ENCODE data around the gene USH1C. TPM values are rescaled to one million over a fixed set of nuclear protein-coding genes. Genes with fewer than 3 reads are reported as not detected.

USH1C gene
- total RNA-seq, 4 donors from 2014 or later: not detected

DNA sequence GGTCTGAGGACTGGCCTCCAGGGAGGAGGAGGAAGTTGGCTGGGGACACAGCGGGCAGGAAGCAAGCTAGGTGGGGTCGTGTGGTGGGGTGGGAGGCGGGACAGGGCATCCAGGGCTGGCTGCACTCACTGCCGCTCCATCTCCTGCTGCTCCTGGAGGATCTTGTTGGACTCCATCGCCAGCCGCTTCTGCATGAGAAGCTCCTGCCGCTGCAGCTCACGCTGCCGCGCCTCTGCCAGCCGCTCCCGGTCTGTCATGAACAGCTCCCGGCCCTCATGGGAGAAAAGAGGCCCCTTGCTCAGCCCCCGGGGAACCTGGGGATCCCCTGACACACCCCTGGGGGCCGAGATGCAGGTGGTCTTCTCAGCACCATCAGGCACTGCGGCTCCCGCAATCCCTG, 21.6 kb downstream of the USH1C start:
- 95% methylated on average over 12 of the region's 17 CpGs for WGBS
- TF ChIP-seq EP300 (IDR thresholded peaks at IDR 0.05): no peak
- TF ChIP-seq POLR2AphosphoS5 (IDR thresholded peaks at IDR 0.05): no peak
- no peak for TF ChIP-seq POLR2A (IDR thresholded peaks at IDR 0.05; ENCODE audit: low read depth)
- TF ChIP-seq, protein P1, sequence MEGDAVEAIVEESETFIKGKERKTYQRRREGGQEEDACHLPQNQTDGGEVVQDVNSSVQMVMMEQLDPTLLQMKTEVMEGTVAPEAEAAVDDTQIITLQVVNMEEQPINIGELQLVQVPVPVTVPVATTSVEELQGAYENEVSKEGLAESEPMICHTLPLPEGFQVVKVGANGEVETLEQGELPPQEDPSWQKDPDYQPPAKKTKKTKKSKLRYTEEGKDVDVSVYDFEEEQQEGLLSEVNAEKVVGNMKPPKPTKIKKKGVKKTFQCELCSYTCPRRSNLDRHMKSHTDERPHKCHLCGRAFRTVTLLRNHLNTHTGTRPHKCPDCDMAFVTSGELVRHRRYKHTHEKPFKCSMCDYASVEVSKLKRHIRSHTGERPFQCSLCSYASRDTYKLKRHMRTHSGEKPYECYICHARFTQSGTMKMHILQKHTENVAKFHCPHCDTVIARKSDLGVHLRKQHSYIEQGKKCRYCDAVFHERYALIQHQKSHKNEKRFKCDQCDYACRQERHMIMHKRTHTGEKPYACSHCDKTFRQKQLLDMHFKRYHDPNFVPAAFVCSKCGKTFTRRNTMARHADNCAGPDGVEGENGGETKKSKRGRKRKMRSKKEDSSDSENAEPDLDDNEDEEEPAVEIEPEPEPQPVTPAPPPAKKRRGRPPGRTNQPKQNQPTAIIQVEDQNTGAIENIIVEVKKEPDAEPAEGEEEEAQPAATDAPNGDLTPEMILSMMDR (IDR thresholded peaks at IDR 0.05): no peak
- H3K27ac ChIP-seq (replicated peaks in 1 of 4): no peak overlapping the region
- no peak overlapping the region for H3K4me3 ChIP-seq
- H3K27me3 ChIP-seq: peaks cover 0 to 4% (median 0%) of the 10 kb centered on the region in 4 donors
- intact Hi-C loops (cut with DNase I): no loop called here
- DNase-seq (ENCODE audit: extremely low spot score): no peak
- H3K4me1 ChIP-seq: no peaks in the 10 kb centered on the region
- no peaks in the 10 kb centered on the region for H3K9me3 ChIP-seq
- H3K36me3 ChIP-seq: no peaks in the 10 kb centered on the region

DNA sequence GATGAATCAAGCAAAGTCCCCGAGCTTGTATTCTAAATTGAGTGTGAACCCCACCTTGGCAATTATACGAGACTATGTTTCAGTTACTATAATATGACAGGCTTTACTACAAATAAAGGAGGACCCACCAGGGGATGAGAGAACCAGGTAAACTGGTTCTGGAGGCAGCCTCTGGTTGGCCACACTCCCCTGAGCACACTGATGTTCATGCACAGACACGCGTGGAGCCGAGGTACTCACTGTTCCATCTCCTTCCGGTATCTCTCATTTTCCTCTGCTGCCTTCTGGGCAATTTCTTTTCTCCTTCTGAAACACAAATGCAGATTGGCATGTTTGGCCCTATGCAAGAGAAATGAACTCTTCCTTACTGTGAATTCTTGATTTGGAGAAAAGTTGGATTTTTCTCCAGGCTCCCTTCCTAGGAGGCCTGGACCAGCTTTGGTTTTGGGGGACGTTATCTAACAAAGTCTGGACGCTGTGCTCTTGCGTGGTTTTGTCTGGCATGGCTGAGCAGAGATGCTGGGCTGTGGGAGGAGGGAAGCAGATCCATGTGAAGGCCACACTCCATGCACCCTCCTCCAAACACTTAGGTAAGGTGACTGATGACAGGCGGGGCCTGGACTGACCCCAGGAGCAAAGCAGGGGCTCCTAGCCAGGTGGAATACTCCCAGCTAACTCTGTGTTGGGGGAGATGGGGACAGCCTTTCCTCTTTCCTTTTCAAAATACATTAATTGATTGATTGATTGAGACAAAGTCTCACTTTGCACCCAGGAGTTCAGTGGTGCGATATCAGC, 22.9 kb downstream of the USH1C start:
- no peaks in the 10 kb centered on the region for H3K9me3 ChIP-seq
- intact Hi-C loops (cut with DNase I): no loop called here
- WGBS: 89% methylated on average over 11 of the region's 11 CpGs

DNA sequence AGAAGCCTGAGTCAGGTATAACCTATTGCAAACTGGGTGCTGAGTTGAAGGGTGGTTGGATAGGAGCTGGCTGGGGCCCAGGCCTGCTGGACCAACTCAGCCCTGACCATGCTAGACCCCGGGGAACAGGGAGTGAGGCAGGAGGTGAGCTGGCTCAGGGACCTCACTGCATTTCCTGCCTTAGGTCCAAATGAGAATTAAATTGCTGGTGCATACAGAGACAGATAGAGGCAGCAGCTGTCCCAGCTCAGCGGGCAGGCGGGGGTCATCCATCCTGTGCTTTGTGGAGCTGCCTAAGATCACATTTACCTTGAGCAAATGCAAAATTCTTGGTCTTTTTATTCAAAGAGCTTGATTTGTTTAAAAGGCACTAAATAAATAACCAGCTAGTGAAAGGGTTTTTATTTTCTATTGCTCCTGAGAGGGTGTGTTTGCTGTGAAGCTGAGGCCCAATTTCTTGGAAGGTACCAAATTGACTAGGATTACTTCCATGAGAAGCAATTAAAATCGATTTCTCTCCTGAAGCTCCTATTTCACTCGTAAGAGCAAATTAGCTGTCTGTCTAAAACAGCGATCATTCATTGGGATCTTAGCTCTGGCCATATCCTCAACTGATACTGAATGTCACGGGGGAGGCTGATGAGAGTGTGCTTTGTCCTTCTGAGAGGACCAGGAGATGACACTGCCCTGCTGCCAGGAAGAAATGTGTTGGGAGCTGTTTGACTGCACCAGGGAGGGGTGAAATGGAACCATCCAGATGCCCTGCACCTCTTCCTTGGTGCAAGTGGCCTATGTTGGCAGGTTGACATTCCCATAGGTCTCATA, 24.9 kb downstream of the USH1C start:
- no peak for DNase-seq (ENCODE audit: extremely low spot score)
- no peaks in the 10 kb centered on the region for H3K36me3 ChIP-seq
- H3K9me3 ChIP-seq: no peaks in the 10 kb centered on the region
- no peak overlapping the region for H3K27ac ChIP-seq (replicated peaks in 1 of 4)
- WGBS: 62% methylated on average over 7 of the region's 7 CpGs
- no peaks in the 10 kb centered on the region for H3K4me1 ChIP-seq
- TF ChIP-seq POLR2AphosphoS5 (IDR thresholded peaks at IDR 0.05): no peak
- TF ChIP-seq POLR2A (IDR thresholded peaks at IDR 0.05; ENCODE audit: low read depth): no peak
- intact Hi-C loops (cut with DNase I): no loop called here
- peaks cover 0 to 4% (median 0%) of the 10 kb centered on the region in 4 donors for H3K27me3 ChIP-seq
- no peak overlapping the region for H3K4me3 ChIP-seq

More for the DNA sequence above, 22.9 kb downstream of the USH1C start:
- DNase-seq (ENCODE audit: extremely low spot score): no peak
- peaks cover 0 to 4% (median 0%) of the 10 kb centered on the region in 4 donors for H3K27me3 ChIP-seq
- H3K4me3 ChIP-seq: no peak overlapping the region
- no peak overlapping the region for H3K27ac ChIP-seq (replicated peaks in 1 of 4)
- no peak for TF ChIP-seq POLR2AphosphoS5 (IDR thresholded peaks at IDR 0.05)
- TF ChIP-seq, protein P1 (IDR thresholded peaks at IDR 0.05): no peak
- TF ChIP-seq POLR2A (IDR thresholded peaks at IDR 0.05; ENCODE audit: low read depth): no peak
- no peak for TF ChIP-seq EP300 (IDR thresholded peaks at IDR 0.05)
- no peaks in the 10 kb centered on the region for H3K4me1 ChIP-seq
- H3K36me3 ChIP-seq: no peaks in the 10 kb centered on the region

DNA sequence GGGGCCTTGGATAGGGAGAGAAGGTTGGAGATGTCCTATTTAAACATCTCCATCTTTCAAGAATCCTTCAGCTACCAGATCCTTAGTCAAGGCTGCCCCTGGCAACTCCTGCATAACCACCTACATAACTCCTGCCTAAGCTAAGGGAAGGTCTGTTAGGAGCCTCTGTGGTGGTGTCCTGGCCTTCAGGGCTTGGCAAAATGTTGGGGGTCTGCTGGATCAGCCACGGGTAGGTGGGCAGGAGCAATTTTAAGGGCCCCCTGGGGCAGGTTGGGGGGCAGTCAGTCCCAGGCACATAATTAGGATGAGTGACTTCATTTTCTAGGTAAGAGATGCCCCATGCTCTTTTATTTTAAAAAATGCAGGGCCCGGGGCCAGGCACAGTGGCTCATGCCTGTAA, 25.9 kb downstream of the USH1C start:
- WGBS: 81% methylated on average over 2 of the region's 2 CpGs
- TF ChIP-seq EP300 (IDR thresholded peaks at IDR 0.05) (no peak), POLR2A (IDR thresholded peaks at IDR 0.05; ENCODE audit: low read depth) (no peak), POLR2AphosphoS5 (IDR thresholded peaks at IDR 0.05) (no peak)
- TF ChIP-seq, protein P1 (IDR thresholded peaks at IDR 0.05): no peak
- no peaks in the 10 kb centered on the region for H3K36me3 ChIP-seq
- no peak for DNase-seq (ENCODE audit: extremely low spot score)
- H3K4me1 ChIP-seq: no peaks in the 10 kb centered on the region
- intact Hi-C loops (cut with DNase I): no loop called here
- H3K9me3 ChIP-seq: no peaks in the 10 kb centered on the region
- peaks cover 0 to 4% (median 0%) of the 10 kb centered on the region in 4 donors for H3K27me3 ChIP-seq
- no peak overlapping the region for H3K4me3 ChIP-seq
- H3K27ac ChIP-seq (replicated peaks in 1 of 4): no peak overlapping the region

DNA sequence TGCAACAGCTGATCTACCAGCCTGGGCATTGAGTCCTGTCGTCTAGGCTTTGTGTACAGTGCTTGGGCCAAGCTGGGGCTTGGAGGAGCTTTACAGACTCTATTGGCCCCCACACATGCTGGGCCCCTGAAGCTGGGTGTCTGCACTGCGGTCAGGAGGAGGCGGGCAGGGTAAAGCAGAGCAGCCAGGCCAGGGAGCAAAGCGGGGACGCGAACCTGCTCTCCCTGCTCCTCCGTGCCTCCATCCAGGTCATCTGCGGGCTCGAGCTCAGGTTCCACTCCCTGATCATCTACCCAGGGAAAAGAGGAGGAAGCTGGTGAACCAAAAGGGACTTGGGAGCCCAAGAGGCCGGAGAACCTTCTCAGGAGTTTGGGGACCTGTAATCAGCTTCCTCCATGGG, 27.0 kb downstream of the USH1C start:
- intact Hi-C loops (cut with DNase I): no loop called here
- TF ChIP-seq, protein P1 (IDR thresholded peaks at IDR 0.05): no peak
- TF ChIP-seq EP300 (IDR thresholded peaks at IDR 0.05): no peak
- no peak for TF ChIP-seq POLR2AphosphoS5 (IDR thresholded peaks at IDR 0.05)
- no peak for TF ChIP-seq POLR2A (IDR thresholded peaks at IDR 0.05; ENCODE audit: low read depth)
- Histone ChIP-seq H3K9me3 (no peaks in the 10 kb centered on the region), H3K36me3 (no peaks in the 10 kb centered on the region), H3K4me3 (no peak overlapping the region), H3K27ac (replicated peaks in 1 of 4) (no peak overlapping the region), H3K4me1 (no peaks in the 10 kb centered on the region), H3K27me3 (peaks cover 0 to 4% (median 0%) of the 10 kb centered on the region in 4 donors)
- DNase-seq (ENCODE audit: extremely low spot score): no peak
- 100% methylated on average over 4 of the region's 10 CpGs for WGBS
